ENCODE measurements around the gene AOPEP.

AOPEP gene

DNA sequence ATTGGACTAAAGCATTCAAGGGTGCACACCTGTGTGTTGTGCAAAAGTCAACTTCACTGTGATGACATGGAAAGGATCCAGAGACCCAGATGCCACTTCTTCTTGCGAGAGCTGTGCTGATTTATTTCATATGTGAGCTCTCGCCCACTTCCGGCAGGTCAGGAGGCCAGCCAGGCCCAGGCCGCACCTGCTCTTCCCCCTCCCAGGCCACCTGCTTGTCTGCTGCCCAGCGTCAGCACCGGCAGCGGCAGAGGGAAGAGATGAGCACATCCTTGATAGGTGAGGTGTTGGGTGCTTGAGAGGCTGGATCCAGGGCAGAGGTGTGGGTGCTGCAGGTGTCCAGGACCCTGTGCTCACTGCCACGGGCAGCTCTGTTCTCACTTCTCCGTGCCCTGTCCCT is 348.1 kb downstream of the AOPEP start:
- no peak for DNase-seq

DNA sequence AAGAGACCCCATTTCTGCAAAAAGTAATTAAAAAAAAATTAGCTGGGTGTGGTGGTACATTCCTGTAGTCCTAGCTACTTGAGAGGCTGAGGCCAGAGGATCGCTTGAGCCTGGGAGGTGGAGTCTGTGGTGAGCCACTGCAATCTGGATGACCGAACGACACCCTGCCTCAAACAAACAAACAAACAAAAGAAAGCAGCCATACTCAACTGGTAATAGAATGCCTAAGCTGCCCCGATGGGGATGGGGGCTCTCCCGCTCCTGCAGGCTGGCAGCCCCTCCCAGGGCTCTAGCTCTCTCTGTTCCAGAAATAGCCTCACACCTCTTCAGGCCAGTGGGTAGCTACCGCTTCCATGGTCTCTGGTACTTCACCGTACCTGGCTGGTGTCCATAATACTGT is 349.2 kb downstream of the AOPEP start:
- DNase-seq, result no peak

DNA sequence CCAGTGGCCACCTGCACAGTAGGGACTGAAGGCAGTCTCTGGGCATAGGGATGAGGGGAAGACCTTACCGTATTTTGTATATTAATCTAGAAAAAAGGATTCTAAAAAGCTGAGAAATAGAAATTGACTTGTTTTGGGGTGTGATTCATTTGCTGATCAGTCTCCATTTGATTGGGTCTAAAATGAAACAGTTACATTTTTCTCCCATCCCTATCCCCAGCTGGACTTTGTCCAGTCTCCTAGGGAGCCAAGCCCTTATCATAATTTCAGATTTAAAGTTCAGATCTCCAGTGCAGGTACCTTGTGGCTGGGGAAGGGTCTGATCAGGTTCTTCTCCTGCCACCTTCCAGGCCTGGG is 350.2 kb downstream of the AOPEP start:
- no peak for DNase-seq

- DNase-seq, result no peak
Measured at GRCh38 chr9:95077053-95077765, 350.7 kb downstream of the AOPEP start.

DNA sequence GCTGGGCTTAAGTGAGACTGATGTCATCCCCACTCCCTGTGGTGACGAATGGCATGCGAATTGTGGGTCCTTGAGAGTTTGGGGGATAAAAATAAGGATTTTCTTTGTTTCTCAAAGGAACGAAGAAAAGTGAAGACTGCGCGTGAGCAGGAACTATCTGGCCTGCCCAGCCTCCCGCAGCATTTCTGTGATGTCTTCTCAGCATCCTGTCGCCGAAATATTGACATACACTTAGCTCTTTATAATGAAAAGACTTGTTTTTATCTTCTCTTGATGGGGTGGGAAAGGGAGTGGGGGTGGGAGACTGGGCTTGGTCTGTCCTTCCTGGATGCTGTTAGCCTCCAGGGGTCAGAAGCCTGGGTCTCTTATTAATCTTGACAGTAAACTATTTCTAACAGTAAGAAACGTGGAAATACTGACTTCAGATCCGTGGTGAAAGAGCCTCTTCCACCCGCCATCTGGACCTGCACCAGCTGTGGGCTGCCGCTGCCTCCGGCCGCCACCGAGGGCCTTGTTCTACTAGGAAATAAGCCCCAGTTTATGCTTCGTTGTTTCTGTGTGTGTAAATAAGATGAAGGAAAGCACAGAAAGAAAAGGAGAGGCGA is 351.4 kb downstream of the AOPEP start:
- DNase-seq, result no peak

DNA sequence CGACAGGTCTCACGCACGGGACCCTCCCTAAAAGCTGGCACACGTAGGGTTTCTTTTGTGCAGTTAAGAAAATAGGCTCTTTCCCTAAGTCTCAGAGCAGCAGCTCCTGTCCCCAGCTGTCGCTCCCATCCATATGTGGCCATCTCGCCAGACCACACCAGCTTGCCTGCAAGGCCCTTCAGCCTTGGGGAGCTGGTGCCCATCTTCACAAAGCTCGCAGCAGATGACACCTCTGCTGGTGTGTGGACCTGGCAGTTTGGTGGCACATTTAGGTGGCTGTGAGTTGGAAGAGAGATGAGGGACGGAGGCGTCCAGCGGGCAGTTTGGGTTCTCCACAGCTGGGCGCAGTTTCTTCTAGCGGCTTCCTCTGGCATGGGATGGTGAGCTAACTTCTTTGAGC is 352.0 kb downstream of the AOPEP start:
- DNase-seq, result no peak

GRCh38 chr9:95078939-95079338 is 352.4 kb downstream of the AOPEP start:
- no peak for DNase-seq

DNA sequence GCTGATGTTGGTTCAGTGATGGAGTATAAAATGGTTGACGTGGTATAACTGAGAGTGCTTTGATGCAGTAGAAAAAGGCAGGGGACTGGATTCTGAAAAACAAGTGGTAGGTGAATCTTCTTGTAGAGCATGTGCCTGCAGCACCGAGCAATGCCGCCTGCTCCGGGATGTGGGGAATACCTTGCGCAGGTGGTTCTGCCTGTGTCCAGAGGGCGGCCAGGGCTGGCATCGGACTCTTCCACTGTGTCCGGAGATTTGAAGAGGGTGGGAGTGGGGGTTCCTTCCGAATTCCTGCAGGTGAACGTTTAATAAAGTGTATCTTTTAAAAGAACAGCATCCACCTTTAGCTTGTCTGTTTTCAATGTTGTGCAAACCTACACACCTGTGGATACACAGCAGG is 353.0 kb downstream of the AOPEP start:
- DNase-seq, result no peak

GRCh38 chr9:95080961-95081647 is 354.6 kb downstream of the AOPEP start:
- no peak for DNase-seq

GRCh38 chr9:95081998-95082397 is 355.5 kb downstream of the AOPEP start:
- DNase-seq, result no peak

DNA sequence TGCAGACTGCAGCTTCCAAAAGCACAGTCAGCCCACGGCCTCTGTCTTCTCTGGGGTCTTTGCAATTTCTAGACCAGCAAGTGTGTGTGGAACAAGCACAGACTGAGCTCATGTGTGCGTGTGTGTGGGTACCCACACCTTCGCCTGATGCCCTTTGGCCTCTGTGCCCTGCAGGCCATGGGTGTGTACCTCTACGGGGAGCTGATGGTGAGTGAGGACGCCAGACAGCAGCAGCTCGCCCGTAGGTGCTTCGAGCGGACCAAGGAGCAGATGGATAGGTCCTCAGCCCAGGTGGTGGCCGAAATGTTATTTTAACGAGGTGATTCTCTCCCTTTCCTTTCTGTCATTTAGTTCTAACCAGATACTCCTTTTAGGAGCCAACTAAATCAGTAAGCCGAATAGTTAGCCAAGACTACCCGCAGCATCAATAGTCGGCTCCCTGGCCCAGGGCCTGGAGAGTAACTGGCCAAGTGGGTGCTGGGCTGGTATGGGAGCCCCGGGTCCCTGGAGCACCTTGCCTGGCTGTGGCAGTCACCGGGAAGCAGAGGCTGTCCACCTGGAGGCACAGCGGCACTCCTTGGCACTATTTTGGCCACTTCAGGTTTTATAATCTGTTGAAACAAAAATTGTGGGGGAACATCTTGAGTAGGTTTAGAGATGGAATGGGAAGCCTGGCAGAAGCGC is 356.0 kb downstream of the AOPEP start:
- DNase-seq, result no peak

DNA sequence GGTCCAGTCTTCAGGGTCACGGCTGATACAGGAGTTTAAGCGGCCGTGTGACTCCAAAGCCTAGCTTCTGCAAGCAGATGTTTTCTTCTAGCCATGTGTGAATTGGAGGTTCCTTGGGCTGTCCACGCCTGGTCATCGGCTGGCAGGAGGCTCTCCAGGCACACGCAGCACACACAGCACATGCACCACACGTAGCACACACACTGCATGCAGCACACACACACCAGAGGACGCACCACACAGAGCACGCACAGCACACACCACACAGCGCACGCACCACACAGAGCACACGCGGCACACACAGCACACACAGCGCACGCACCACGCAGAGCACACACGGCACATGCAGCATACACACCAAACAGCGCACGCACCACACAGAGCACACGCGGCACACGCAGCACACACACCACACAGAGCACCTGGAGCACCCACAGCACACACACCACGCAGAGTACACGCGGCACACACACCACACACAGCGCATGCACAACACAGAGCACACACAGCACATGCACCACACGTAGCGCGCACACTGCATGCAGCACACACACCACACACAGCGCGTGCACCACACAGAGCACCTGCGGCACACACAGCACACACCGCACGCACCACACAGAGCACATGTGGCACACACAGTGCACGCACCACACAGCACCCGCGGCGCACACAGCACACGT is 356.7 kb downstream of the AOPEP start:
- no peak for DNase-seq

GRCh38 chr9:95084254-95084934 is 357.9 kb downstream of the AOPEP start:
- no peak for DNase-seq

GRCh38 chr9:95085036-95085770 is 358.7 kb downstream of the AOPEP start:
- no peak for DNase-seq

- DNase-seq, result no peak
Measured at GRCh38 chr9:95085861-95086563, 359.5 kb downstream of the AOPEP start.

DNA sequence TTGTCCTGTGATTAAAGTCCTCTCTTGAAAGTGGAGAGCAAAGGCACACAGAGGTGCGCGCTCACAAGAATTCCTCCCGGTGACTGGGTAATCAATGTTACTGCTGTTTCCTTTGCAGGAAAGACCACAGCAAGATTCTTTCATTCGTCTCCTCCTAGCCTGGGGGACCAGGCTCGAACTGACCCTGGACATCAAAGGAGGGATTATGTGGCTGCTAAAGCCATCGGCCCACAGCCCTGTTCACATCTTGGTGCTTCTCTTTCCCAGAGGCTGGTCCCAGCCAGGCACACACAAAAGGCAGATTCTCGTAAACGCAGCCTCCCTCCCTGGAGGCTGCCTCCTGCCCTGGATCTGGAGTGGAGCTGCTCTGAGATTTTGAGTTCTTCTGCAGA is 360.1 kb downstream of the AOPEP start:
- DNase-seq, result no peak

DNA sequence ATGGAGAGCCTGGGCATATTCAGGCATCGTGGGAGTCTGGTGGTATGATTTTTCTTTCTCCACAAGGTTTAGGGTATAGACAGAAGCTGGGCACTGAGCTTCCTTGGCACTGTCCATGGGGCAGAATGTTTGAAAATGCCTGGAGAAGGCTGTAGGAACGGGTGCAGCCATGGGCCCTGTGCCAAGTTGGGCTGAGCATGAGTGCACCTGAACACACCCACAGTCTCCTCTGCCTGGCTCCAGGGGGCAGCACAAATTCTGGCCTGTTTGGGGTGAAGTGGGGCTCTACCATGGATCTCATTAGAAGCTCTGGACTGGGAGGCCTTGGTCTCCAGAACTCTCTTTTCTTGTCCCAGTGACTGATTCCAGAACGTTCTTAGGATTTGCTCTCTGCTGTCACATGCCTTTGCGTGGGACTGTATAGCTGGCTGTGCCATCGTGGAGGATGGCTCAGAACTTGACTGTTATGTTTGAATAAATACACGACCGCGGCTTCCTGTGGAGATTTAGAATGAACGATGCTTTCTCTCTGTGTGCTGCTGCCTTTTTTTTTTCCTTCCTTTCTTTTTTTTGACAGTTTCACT is 361.3 kb downstream of the AOPEP start:
- no peak for DNase-seq

GRCh38 chr9:95088421-95089161 is 362.1 kb downstream of the AOPEP start:
- no peak for DNase-seq

GRCh38 chr9:95089257-95090022 is 362.9 kb downstream of the AOPEP start:
- no peak for DNase-seq

Data from GF-D8 (cell line).